Omental fat pad (tissue), 4 donors: ENCODE data around the gene PLCL2. TPM values are rescaled to one million over a fixed set of nuclear protein-coding genes. Genes with fewer than 3 reads are reported as not detected.

Experiments used
- ATAC-seq: fragments of 150-250 bp; one replicate; pipeline ENCODE4 v1.9.1; 2016; ENCODE audit warnings: mild to moderate bottlenecking, moderate library complexity; ENCODE audit not compliant: low FRiP score
- DNase-seq: peaks from one replicate; pipeline ENCODE4 v3.0.0-alpha.2; 2019; ENCODE audit warnings: low spot score
- total RNA-seq, 4 donors: library from RNA; depleted of rRNA; stranded (reverse); fragments of >200 nt; gene quantifications; one replicate each; pipeline ENCODE4 v1.1.0, GENCODE V29; 2016
- TF ChIP-seq, protein P1 (sequence below), 3 donors: fragments of 450-650 bp; IDR thresholded peaks; one replicate each; pipeline ENCODE4 v1.5.1; 2016 to 2017; ENCODE audit warnings: antibody characterized with exemption in 3 of 3, mild to moderate bottlenecking in 3 of 3, moderate library complexity in 2 of 3

The PLCL2 gene
- total RNA-seq, 4 donors from 2014 or later = 10.8 to 28.5 (median 16.3) TPM

DNA sequence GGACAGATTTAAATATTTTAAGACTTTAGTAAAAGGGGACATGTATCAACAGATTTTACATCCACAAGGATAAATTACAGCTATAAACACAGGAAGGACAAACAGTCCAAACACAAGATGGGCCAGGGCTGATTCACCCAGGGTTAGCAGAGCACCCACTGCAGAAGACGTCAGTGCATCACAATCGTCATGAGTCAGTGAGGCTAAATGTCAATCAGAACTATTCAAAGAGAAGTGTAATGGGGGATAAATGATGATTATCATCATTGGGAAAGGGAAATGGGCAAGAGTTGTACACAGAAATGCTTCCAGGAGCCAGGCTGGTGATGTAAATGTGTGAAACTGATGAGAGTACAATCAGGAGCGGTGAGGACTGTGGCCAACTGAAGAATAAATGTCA lies 226.8 kb downstream of the PLCL2 start:
- DNase-seq (no peak), ATAC-seq (no peak)
- TF ChIP-seq, protein P1, sequence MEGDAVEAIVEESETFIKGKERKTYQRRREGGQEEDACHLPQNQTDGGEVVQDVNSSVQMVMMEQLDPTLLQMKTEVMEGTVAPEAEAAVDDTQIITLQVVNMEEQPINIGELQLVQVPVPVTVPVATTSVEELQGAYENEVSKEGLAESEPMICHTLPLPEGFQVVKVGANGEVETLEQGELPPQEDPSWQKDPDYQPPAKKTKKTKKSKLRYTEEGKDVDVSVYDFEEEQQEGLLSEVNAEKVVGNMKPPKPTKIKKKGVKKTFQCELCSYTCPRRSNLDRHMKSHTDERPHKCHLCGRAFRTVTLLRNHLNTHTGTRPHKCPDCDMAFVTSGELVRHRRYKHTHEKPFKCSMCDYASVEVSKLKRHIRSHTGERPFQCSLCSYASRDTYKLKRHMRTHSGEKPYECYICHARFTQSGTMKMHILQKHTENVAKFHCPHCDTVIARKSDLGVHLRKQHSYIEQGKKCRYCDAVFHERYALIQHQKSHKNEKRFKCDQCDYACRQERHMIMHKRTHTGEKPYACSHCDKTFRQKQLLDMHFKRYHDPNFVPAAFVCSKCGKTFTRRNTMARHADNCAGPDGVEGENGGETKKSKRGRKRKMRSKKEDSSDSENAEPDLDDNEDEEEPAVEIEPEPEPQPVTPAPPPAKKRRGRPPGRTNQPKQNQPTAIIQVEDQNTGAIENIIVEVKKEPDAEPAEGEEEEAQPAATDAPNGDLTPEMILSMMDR (IDR thresholded peaks at IDR 0.05) = no peak

DNA sequence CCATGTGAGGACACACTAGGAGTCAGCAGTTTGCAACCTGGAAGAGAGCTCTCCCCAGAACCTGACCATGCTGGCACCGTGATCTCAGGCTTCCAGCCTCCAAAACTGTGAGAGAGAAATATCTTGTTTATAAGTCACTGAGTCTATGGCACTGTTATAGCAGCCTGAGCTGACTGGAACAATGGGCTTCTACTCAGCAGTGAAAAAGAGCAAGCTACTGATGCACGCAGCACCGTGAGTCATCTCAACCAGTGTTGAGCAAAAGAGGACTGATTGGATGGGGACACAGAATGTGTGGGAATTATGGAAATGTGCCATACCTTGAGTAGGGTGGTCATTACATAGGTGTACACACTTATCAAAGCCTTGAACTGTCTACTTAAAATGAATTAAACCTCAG lies 230.4 kb downstream of the PLCL2 start:
- ATAC-seq (no peak), DNase-seq (no peak)
- TF ChIP-seq, protein P1 (IDR thresholded peaks at IDR 0.05) = no peak

DNA sequence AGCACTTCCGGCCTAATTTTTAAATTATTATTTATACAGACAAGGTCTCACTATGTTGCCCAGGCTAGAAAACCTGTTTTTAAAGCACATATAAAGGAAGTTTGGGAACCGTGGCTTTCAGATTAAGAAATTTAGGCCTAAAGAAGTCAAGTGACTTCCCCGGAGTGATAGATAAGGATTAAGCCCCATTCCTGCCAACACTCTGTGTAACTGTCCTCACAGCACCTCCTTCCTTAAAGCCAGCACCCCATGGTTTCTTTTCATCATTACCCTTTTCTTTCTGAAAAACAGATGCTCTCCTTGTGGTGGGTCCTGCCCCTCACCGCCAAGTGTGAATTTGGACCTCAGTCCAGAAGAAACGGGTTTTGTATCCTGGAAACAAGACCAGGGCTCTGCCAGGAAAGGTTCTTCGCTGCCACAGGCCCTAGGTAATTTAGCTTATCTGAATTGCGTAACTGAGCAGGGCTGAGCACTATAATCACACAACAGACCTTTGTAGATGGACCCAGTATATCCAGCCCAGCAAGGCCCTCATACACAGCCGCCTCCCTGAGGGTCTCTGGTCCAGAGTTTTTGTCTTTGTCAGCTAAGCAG lies 231.3 kb downstream of the PLCL2 start:
- no peak for ATAC-seq

GRCh38 chr3:17118771-17119170 lies 234.0 kb downstream of the PLCL2 start:
- DNase-seq (no peak), ATAC-seq (no peak)
- TF ChIP-seq, protein P1 (IDR thresholded peaks at IDR 0.05) = no peak

More for the DNA sequence above, 231.3 kb downstream of the PLCL2 start:
- TF ChIP-seq, protein P1 (IDR thresholded peaks at IDR 0.05) = no peak
- DNase-seq = no peak

DNA sequence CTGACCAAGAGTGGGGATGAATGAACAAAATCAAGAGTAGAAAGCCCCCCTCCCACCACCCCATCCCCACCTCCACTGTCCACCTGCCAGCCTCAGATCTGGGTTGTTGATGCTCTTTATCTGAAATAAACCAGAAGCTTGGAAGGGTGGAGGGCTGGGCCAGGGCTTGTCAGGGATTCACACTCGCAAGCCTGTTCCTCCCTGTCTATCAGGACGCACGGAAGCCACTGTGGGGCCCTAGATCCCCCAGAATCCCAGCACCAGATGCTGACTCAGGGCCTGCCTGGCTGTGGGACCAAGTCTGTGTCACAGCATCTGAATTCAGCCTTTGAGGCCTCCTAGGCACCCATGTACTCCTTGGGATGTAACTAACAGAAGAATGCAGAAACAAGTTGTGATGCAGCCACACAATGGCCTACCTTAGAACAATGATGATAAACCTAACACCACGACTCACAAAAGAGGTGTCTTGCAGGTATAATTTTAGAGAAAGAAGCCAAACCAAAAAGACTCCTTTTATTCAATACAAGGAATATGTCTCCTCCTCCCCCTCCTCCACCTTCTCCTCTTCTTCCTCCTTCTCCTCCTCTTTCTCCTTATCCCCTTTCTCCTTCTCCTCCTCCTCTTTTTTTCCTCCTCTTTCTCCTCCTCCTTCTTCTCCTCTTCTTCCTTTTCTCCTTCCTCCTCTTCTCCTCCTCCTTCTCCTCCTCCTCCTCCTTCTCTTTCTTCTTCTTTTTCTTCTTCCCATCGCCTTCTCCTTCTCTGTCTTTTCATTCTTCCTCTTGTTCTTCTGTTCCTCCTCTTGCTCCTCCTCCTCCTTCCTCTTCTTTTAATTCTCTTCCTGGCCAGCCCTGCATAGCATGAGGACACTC lies 234.7 kb downstream of the PLCL2 start:
- DNase-seq (no peak), ATAC-seq (no peak)
- TF ChIP-seq, protein P1 (IDR thresholded peaks at IDR 0.05) = no peak

DNA sequence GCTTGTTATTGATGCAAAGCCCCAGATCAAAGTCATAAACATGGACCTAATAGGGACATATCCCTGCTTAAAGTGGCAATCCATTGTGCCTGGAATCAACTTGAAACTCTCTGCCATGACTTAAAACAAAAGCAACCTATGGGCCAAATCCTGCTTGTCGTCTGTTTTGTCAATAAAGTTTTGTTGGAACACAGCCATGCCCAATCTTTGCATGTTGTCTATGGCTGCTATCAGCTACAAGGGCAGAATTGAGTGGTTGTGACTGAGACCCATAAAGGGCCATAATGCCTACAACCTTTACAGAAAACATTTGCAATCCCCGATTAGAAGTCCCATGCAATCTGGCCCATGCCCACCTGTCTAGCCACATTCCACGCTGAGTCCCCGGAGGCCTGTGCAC lies 235.4 kb downstream of the PLCL2 start:
- DNase-seq (no peak), ATAC-seq (no peak)
- TF ChIP-seq, protein P1 (IDR thresholded peaks at IDR 0.05) = no peak
